RWPE1 (cell line): ENCODE results near the gene FHOD3.

Source experiments
- CTCF ChIA-PET: fragments of 350-600 bp; sonication (Branson Sonifier 250); formaldehyde crosslinking; extraction: SDS; loops from one replicate; lab custom pipeline; 2021; lab: Yijun Ruan, JAX
- POLR2A ChIA-PET: fragments of 400-600 bp; formaldehyde crosslinking; extraction: SDS; loops from one replicate; lab custom pipeline; 2020; ENCODE audit warnings: antibody characterized with exemption; ENCODE audit not compliant: low non-redundant PET; lab: Yijun Ruan, JAX
- DNase-seq: peaks from one replicate; pipeline ENCODE4 v3.0.0; 2012; ENCODE audit warnings: low spot score
- H3K27ac ChIP-seq: fragments of 450-650 bp; 2 replicates; pipeline ENCODE4 v1.5.1; 2017
- TF ChIP-seq, protein P1 (sequence below): fragments of 450-650 bp; conservative IDR thresholded peaks from 2 replicates; pipeline ENCODE4 v1.5.1; 2017; ENCODE audit warnings: low read depth, mild to moderate bottlenecking

FHOD3 gene

DNA sequence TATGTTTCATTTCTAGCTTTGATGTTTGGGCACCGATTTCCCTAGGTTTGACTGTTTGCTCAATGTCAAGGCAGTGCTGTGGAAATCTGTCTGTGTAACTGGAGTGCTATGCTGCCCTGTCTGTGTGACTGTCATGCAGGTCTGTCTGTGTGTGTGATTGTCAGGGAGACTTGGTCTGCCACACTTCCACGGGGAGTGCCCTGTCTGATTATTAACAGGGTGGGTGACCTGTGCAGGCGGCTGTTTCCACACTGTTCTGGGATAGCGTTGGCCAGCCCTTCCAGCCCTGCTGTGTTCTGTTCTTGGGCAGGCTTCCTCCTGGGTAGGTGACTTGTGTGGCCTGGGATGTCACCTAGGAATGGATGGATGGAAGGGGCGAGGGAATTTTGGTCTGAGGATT lies 85.3 kb downstream of the FHOD3 start:
- ChIA-PET CTCF (no interaction called here), POLR2A (no interaction called here)
- no peak for DNase-seq
- no peak overlapping the region for H3K27ac ChIP-seq
- TF ChIP-seq, protein P1, sequence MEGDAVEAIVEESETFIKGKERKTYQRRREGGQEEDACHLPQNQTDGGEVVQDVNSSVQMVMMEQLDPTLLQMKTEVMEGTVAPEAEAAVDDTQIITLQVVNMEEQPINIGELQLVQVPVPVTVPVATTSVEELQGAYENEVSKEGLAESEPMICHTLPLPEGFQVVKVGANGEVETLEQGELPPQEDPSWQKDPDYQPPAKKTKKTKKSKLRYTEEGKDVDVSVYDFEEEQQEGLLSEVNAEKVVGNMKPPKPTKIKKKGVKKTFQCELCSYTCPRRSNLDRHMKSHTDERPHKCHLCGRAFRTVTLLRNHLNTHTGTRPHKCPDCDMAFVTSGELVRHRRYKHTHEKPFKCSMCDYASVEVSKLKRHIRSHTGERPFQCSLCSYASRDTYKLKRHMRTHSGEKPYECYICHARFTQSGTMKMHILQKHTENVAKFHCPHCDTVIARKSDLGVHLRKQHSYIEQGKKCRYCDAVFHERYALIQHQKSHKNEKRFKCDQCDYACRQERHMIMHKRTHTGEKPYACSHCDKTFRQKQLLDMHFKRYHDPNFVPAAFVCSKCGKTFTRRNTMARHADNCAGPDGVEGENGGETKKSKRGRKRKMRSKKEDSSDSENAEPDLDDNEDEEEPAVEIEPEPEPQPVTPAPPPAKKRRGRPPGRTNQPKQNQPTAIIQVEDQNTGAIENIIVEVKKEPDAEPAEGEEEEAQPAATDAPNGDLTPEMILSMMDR = no peak

DNA sequence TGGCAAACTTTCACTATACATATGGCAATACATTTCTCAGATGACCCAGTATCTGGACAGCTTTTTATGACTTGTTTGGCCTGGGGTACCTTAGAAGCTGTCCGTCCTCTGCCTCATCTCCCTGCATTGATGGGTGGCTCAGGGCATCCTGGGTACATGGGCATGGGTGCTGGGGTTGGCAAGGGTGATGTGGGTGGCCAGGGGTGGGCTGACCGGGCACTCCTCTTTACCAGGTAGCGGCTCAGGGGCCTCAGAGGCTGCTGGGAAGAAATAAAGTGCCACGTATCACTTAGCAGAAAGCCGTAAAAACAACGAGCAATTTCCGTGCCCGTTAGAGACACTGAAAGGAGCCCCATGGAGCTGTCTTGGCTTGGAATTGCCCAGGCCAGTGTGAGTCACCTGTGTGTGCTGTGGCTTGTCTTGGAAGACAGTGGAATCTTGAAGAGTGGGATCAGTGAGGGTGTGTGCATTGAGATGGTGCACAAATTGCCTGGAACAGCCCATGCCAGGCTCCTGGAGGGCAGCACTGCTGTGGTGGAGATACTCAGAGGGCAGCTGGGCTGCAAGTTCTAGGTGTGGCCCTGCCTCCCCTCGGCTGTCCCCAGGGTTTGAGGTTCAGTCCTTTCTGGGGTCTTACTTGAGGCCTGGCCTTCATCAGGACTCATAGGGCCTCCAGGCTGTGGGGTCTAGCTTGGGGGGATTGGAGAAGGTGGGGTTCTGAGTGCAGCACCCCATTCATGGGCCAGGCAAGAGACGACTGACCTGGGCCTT lies 88.8 kb downstream of the FHOD3 start:
- H3K27ac ChIP-seq = peak overlapping the region; percentile 71
- ChIA-PET CTCF (no interaction called here), POLR2A (no interaction called here)
- DNase-seq = peak; percentile 69
- TF ChIP-seq, protein P1 = no peak

DNA sequence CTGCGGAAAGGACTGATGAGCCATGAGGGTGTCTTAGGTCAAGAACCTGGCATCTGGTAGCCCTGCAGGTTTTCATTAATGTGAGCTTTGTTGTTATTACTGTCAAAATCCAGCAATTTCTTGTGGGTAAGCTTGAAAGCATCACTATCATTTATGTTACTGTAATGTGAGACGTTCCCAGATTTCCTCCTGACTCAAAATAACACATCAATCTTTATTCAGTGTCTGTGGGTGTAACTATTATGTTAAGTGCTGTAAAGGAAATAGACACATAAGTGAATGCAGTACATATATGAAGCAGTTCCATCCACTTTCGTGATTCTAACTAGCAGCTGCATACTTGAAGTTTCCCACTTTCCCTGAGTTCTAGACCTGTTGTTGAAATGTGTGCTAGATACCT lies 89.8 kb downstream of the FHOD3 start:
- CTCF ChIA-PET = no interaction called here
- POLR2A ChIA-PET = no interaction called here
- DNase-seq = no peak
- TF ChIP-seq, protein P1 = no peak
- peak overlapping the region; percentile 71 for H3K27ac ChIP-seq

DNA sequence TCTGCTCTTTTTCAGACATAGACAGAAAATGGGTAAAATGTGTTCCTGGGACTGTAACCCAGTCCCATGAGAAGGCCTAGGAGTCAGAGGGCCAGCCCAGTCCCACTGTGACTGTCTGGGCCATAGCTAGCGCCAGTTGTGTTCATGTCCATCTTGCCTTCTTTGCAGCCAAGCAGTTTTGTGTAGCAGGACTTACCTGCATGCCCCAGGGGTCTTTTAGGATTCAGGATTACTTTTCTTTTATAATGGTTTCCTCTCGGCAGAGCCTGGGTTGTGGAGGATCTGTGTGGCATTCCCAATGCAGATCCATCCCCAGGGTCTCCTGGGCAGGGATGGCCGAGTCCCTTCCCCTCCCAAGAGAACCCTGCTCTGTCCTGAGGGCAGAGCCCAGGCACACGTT lies 90.8 kb downstream of the FHOD3 start:
- CTCF ChIA-PET = no interaction called here
- H3K27ac ChIP-seq = no peak overlapping the region
- POLR2A ChIA-PET = no interaction called here

DNA sequence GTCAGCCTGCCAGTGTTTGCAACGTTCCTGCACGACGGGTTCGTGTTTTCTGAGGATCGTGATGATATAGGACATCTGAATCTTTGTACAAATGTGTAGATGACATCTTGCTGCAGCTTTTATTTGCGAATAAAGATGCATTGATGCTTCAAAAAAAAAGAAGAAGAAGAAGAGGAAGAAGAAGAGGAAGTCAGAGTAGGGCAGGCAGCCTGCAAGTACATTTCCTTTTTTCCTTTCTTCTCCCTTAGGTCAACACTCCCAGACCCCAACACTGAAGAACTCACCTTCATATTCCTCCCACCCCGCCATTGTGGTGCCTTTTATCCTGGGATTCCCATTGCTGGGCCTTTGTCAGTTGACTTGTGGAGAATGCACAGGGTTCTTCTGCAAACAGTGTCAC lies 91.5 kb downstream of the FHOD3 start:
- H3K27ac ChIP-seq = no peak overlapping the region
- ChIA-PET POLR2A (no interaction called here), CTCF (no interaction called here)
- TF ChIP-seq, protein P1 = no peak
- no peak for DNase-seq

More for the DNA sequence above, 90.8 kb downstream of the FHOD3 start:
- TF ChIP-seq, protein P1 = no peak
- DNase-seq = no peak

DNA sequence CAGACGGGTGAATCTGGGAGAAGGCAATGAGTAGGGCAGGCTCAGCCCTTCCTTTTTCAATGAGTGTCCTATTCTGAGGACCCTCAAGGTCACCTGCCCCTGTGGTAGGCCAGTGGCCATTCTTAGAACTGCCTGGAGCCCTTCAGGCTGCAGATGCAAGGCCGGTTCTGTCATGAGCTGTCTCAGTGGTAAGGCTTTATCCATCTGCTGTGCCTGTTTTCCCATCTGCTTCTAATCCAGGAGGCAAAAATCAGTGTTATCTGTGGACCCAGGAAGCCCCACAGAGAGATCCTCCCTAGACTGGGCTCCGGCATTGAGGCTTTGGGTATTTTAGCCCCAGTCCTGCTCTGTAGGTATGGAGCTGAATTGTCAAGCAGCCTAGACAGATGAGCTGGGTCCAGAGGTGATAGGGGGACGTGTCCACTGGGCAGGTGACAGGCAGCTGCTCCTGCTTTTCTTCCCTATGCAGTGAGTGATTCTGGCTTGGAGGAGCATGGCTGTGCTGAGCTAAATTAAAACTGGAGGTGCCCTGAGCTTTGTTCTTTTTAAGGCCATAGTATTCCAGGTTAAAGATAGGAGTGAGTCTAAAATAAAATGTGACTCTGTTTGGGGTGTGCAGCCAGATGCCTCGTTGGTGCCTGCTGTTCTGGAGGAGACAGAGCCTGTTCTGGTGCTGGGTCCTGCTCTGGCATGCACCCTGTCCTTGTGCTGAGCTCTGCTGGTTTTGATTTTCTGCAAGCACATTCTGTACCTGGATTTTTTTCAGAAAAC lies 92.5 kb downstream of the FHOD3 start:
- TF ChIP-seq, protein P1 = no peak
- ChIA-PET POLR2A (no interaction called here), CTCF (no interaction called here)
- H3K27ac ChIP-seq = no peak overlapping the region
- no peak for DNase-seq
